KBM-7 (cell line): ENCODE results near the gene PERP.

ENCODE experiments used
- DNase-seq: peaks from one replicate; pipeline ENCODE4 v3.0.0-alpha.2; 2015
- in situ Hi-C: fragments of 300-500 bp; cut with MboI; formaldehyde crosslinking; loops from 2 replicates; pipeline ENCODE4 v1.14.3; 2020; ENCODE audit warnings: low sequenced_read_pairs, low pct_unique_long_range_greater_than_20kb, mixed read lengths

The PERP gene

DNA sequence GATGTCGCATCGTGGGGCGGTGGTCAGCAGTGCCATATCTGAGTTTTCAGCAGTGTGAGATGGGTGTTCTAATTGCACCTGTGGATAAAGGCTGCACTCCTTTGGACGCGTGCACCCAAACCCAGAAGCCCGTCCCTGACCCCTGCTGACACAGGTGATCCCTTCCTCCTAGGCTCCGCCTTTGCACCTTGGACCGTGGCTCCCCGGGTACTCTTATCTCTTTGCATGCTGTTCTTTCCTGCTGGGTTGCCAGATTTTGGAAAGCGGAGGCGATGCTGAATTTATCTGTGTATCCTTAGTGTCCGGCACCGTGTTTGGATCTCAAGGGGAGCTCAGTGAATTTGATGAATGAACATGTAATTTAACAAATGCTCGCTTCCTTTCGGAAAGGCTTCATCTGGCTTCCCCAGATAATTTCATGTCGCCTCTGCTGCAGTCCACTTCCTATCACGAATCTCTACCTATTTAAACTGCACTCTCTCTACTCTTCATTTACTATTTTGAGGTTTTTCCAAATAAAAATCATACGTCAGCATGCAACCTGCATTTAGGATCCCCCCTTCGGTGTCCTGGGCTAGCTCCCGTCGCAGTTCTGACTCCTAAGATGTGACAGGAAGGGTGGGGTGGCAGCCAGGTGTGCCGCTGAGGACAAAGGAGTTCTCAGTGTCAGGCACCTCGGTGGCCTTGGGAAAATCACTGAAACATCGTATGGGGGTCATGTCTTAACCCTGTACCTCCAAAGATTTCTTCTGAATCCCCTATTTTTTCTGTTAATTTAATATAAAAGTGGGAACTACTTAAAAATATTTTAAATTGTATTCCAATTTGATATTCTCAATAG, 753 bp upstream of the PERP start:
- in situ Hi-C loops = loop anchor here (10.0 to 25.0 kb wide), 2 partner anchors 103 to 404 kb away; no protein-coding TSS in a partner anchor

DNA sequence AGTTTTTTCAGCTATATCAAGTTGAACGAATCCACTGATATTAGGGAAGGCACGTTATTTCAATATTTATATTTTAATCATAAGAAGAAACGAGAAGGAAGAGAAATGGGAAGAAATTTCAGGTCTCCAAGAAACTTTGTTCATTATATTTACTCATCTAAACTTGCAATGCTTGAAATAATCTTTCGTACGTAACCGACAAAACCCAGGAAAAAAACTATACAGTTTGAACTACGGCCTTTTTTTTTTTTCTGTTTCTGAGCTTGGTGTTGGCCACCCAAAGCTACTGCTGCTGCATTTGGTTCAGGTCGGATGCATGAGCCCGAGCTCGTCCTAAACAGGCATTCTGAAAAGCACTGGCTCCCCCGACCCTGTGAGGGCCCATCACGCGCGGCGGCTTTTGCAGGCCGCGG, 548 bp downstream of the PERP start:
- in situ Hi-C loops = loop anchor here (10.0 to 25.0 kb wide), 2 partner anchors 102 to 406 kb away; no protein-coding TSS in a partner anchor
- no peak for DNase-seq

More for the DNA sequence above, 753 bp upstream of the PERP start:
- no peak for DNase-seq

DNA sequence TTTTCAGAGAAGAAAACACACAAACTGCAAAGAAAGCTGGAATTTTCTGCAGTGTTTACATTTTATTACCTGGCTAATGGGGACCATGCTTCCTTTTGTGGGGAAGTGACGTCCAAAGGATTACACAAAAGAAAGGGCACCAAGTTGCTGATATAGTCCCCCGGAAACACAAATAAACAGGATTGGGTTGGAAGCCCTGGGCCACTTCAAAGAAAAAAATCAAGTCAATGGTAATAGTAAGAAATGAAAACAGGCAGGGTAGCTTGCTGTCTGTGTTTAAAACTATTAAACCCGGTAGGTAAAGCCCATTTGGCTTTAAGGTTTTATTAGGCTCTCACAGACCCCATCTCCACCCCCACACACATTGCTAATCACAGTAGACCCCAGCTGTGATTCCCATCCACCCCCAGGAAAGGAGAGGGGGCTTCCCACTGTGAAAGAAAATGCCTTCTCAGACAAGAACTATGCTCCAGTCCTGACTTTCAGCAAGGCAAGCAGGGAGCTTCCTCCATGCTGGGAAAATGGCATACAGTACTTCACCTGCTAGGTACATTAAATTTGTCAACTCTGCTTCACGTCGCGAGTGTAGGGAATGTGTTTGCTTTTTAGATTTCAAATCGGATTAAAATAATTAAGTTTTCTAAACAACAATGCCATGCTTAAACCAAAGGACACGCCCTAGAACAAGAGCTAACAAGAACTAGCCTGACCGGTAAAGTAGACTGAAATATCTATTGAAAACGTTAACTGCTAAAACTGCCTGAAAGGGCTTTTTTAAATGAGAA, 1.1 kb downstream of the PERP start:
- DNase-seq = no peak
- in situ Hi-C loops = loop anchor here (10.0 to 25.0 kb wide), 2 partner anchors 101 to 406 kb away; no protein-coding TSS in a partner anchor

DNA sequence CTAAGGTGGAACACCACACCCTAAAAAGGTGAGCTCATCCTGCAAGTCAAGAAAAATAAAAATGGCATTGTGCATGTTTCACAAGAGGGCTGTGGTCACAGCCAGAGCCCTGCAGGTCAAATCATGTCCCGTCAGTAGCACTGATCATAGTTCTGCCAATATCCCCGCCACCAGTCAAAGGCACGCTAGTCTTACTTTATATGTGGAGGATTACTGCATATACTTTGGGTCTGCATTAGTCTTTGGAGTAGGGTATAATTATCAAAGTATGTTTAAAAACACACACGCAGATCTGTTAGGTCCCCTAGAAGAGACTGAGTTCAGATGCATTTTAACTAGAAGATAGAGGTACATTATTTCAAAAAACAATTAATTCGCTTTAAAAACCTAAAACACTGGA, 1.8 kb downstream of the PERP start:
- DNase-seq = no peak
- in situ Hi-C loops = loop anchor here (10.0 to 25.0 kb wide), 2 partner anchors 101 to 407 kb away; no protein-coding TSS in a partner anchor

DNA sequence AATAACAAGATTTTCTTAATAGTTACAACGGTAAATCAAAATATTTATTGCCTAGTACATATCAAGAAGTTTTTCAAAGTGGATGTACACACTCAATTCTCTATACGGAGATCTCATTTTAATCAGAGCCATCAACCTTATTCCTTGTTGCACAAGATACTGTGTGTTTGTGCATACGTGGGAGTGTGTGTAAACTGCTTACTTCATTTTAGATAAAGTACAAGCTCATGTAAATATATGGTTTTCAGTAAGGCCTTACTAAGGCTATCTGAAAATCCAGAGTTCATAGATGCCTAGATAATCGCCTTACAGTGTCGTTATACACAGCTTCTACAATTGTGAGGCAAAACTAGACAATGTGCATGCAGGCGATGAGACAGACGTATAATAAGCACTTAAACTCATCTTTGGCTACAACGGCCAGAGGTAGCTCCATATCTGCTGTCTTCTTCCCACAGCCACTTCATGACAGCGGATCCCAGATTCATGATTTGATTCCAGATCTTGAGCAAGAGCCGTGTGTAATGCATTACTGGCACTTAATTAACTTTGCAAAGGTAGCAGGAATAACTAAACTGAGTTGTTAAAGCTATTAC, 2.5 kb downstream of the PERP start:
- in situ Hi-C loops = loop anchor here (10.0 to 25.0 kb wide), 2 partner anchors 100 to 408 kb away; no protein-coding TSS in a partner anchor
- DNase-seq = no peak

DNA sequence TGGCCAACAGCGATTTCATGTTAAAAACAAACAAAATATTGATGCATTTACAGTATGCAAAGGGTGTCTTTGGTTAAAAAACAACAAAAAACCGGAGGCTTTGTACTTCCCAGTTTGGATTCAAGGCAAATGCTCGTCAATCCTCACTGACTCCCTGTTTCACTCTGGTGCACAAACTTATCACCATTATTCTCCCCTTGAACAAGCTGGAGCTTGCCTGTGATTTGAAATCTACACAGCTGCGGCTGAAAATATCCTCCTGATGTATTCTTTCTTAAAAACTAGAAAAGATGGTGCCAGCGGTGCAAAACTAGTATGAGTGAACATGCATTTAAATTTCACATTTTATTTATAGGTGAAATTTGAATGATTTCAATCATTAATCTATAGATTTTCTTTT, 3.3 kb downstream of the PERP start:
- DNase-seq = no peak
- in situ Hi-C loops = loop anchor here (10.0 to 25.0 kb wide), 2 partner anchors 99 to 408 kb away; no protein-coding TSS in a partner anchor

DNA sequence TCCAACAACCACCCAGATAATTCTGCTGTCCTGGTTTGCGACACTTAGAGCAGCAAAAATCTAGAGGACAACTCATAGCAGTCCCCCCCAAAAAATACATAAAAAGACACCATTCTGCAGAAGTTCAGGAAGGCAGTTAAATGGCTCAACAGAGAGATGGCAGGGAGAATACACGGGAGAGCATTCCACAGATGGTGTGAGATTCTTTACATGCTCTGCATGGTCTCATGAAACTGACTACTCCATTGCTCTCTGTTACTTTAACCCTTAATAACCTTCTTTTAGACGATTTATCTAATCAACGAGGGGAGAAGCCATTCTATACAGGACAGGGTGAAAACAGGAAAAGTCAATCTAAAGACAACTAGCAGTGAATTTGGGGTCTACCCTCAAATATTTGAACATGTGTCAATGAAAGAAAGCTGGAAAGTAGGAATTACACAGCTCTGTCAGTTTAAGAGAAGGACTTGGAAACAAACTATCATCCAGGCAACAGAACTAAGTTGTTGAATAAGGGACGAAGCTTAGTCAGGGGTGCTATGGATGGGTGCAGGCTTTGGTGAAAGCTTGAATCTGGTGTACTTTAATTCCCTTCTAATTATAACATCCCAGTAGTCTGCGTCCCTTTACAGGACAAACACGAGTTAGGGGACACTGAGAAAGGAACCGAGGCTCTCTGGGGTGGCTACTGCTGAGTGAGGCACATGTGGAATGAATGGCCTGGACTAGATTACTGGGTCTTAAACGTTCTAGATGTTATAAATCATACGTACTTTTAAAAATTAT, 5.1 kb downstream of the PERP start:
- in situ Hi-C loops = loop anchor here (10.0 to 25.0 kb wide), 2 partner anchors 97 to 410 kb away; no protein-coding TSS in a partner anchor
- DNase-seq = no peak

DNA sequence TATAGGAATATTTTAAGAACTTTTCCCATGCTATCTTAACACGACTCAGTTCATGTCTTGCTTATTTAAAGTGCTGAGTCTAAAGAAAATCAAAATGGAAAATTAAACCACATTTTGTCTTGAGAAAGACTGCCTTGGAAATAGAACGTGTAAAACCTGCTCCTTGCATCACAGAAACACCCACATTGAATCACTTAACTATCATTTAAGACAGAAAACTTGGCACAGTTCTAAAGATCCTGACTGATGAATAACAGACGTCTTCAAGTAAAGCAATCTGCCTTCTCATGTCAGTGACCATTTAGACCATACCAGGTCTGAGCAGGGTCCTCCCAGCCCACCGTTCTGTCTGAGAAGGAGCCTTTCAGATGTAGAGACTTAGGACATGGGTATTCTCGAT, 7.4 kb downstream of the PERP start:
- DNase-seq = no peak
- in situ Hi-C loops = loop anchor here (10.0 to 25.0 kb wide), 2 partner anchors 95 to 412 kb away; no protein-coding TSS in a partner anchor

DNA sequence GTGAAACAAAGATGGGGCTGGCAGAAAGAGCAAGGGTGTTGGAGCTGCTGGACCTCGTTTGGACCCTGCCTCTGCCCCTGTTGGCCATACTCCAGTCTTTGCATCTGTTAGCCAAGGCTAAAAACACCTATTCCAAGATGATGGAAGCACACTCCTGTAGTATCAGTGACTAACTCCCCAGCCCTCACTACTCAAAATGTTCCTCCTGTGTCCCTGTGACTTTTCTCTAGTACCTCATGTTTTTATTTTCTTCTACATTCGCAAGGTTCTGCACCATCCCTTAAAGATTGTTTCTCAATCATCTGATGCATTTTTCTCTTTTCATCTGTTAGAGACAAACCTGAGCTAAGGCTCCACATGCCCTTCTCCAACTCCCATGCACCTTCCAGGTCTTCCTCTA, 8.9 kb downstream of the PERP start:
- in situ Hi-C loops = no loop called here
- no peak for DNase-seq

DNA sequence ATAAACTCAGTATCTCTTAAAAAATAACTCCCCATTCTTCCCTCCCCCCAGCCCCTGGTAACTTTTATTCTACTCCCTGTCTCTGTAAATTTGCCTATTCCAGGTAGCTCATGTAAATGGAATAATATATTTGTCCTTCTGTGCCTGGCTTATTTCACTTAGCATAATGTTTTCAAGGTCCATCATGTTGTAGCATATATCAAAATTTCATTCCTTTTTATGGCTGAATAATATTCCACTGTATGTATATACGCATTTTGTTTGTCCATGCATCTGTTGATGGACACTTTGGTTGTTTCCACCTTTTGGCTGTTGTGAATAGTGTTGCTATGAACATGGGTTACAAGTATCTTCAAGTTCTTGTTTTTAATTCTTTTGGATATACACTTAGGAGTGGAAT, 13.0 kb downstream of the PERP start:
- in situ Hi-C loops = no loop called here
- DNase-seq = no peak

DNA sequence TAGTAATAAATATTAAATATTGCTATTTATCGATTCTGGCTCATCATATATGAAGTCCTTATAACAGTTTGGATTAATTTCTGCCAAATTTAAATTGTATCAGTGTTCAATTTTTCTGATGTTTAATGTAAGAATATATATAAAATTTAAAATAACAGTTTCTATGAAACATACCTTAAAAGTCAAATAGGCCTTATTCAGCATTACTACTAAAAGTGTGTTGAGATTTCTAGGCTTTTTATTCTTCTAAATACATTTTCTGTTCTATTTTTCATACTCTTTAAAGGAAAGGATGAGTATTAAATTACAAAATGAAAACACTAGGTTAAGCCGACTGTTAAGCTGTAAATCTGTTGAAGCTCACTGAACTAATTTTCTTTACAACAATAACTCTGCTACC, 13.6 kb downstream of the PERP start:
- in situ Hi-C loops = no loop called here
- no peak for DNase-seq

DNA sequence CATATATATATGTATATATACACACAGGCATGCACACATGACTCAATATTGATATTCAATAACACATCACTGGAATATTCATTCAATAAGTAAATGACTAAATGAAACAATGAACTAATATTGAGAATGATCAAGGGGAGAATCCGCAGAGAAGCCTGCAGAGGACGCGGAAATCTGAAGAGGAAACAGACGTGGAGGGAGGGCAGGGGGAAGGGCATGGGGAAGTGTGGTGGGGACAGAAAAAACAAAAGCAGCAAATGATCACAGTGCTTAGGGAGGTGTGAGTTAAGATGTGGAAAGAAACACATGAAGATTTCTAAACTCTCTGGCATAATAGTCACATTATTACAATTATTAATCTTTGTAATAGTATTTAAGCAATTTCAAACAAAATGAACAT, 14.5 kb downstream of the PERP start:
- DNase-seq = no peak
- in situ Hi-C loops = no loop called here

DNA sequence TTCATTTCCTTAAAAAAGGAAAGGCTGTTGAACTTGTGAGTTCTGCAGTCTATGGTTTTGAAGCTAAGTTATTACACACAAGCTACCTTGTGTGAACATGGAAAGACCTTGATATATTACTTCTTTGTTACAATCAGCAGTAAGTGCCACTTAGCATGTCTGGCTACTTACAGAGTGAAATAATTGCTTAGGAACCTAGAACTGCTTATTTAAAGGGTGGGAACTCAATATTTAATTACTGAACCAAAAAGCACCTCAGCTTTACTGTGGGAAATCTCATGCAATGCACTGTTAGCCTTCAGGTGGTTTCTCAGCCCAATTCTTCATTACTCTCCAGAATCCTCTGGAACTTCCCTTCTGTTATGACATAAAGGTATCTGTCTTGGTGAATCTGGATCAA, 17.9 kb downstream of the PERP start:
- DNase-seq = no peak
- in situ Hi-C loops = no loop called here

DNA sequence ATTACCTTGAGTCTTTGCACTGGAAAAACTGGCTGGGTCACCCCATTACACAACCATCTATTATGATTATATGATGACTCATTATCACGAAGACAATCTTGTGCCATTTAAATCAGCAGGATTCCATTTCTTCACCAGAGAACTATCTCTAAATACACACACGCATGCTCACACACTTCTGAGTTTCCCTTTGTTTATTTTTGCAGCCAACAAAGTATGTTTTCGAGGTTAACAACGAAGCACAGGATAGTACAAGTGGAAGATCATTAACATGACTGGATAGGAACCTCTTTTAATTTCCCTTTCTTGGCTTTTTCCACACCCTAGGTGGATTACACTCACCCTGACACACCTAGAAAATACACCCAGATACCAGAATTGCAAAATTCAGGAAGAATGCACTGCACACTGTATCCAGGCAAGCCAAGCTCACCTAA, 18.9 kb downstream of the PERP start:
- in situ Hi-C loops = no loop called here
- no peak for DNase-seq

DNA sequence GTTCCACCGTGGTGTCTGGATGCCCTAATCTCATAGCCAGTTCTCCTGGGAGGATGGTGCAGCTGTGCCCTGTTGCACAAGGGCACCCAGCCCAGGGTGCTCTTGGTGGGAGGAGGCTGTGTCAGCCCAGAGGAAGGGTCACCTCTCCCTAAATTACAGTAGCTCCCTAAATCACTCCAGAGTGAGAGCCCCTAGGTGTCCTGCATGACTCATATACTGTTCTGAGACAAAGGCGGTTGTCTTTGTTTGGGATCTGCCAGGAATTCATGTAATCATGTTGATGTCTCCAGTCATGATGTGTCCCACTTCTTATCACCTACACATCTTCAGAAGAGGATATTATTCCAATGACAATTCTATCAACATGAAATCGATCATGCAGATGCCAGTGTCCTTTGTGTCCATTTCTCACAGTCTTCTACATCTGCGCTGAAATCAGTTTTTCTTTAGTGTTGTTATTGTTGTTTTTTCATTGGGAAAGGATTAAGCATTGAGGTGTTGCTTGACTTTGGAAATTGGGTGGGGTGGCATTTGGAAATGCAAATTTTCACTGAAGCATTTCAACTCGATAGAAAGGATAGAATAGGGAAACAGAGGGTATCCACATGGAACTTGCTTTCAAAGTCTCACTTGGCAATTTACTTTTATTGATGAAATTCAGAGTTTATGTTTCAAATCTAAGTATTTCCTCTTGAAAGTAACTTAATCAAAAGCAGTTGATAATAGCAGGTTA, 19.5 kb downstream of the PERP start:
- in situ Hi-C loops = no loop called here
- no peak for DNase-seq

DNA sequence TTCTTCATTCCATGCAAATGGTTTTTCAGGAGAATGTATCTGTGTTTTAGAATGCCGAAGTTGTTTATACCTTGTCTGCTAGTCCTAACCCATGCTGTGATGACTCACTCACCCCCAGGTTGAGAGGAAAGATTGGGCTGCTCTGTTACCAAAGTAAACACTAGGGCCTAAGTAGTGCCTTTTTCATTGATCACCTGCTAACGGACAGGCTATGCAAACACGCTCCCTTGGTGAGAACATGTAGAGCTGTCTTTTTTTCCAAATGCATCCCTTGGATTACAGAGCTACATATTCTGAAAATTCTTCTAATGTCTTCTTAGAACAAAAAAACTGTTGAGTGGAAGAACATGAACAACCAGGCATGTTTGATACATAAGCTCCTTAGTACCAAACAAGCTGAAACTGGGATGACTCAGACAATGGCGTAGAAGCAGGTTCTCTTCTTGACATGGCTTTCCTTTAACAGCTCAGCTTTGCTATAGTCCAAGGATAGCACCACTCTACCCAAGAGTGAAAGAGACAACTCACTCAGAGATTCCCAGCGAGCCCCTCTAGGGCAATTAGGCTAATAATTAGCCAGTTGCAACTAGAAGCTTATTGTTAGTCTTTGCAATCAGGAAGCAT, 20.5 kb downstream of the PERP start:
- in situ Hi-C loops = no loop called here

DNA sequence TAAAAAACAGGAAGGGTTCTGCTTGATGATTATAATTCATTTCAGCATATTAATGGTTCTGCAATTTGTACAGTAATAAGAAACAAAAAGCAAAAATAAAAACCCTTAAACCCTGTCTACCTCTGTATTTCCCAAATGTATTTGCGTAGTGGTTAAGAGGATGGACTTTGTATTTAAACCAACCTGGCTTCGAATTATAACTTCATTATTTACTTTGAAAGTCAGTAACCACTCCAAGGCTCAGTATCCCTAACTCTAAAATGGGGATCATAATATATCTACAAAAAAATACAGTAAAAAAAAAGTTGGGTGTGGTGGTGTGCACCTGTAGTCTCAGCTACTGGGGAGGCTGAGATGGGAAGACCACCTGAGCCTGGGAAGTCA, 21.4 kb downstream of the PERP start:
- in situ Hi-C loops = no loop called here

More for the DNA sequence above, 20.5 kb downstream of the PERP start:
- DNase-seq = no peak

More for the DNA sequence above, 21.4 kb downstream of the PERP start:
- no peak for DNase-seq
